ENCODE data around the gene LIN7A.

Gene LIN7A

DNA sequence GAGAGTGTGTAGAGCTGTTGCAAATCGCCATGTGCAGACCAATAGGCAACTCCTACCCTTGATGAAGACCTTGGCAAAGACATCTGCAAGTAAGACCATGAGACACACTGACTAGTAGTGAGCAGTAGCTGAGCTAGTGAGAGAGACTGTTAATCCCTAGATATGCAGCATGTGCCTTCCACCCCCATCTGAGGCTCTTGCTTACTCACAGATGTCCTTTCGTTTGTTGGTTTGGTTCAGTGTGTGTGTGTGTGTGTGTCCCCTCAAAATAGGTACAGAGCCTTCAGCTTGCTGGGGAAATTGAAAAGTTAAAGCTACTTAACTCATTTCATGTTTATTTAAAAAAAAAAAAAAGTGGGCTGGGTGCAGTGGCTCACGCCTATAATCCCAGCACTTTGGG, 183.5 kb downstream of the LIN7A start:
- H3K27me3 ChIP-seq (ENCODE audit: insufficient read depth, low read length), result no peaks in the 10 kb centered on the region
- H2AFZ ChIP-seq (ENCODE audit: low read length), result no peak overlapping the region
- H3K79me2 ChIP-seq (ENCODE audit: insufficient read depth, low read length), result no peaks in the 10 kb centered on the region
- no peaks in the 10 kb centered on the region for H3F3A ChIP-seq (ENCODE audit: insufficient read depth, low read length)
- no peak overlapping the region for H3K4me3 ChIP-seq (ENCODE audit: low read depth, low read length, poor library complexity, severe bottlenecking)
- H3K27ac ChIP-seq (ENCODE audit: low read depth, low read length, poor library complexity, severe bottlenecking), result no peak overlapping the region
- no peaks in the 10 kb centered on the region for H3K9me3 ChIP-seq (ENCODE audit: low read length)
- H4K20me1 ChIP-seq (ENCODE audit: insufficient read depth, low read length), result no peaks in the 10 kb centered on the region
- TF ChIP-seq EZH2 (IDR thresholded peaks at IDR 0.05; ENCODE audit: borderline replicate concordance, low read length), result no peak
- TF ChIP-seq CTCF (IDR thresholded peaks at IDR 0.05; ENCODE audit: low read length), result no peak
- H3K4me1 ChIP-seq (ENCODE audit: insufficient read depth, low read length, severe bottlenecking), result no peaks in the 10 kb centered on the region
- no peak overlapping the region for H3K9ac ChIP-seq (ENCODE audit: low read length)
- no peaks in the 10 kb centered on the region for H3K9me2 ChIP-seq (ENCODE audit: low read depth, low read length)
- no peak overlapping the region for H3K4me2 ChIP-seq (ENCODE audit: low read length)
- H3K36me3 ChIP-seq (ENCODE audit: insufficient read depth, low read length), result no peaks in the 10 kb centered on the region

- Histone ChIP-seq H3K4me2 (ENCODE audit: low read length) (no peak overlapping the region), H3K9me2 (ENCODE audit: low read depth, low read length) (no peaks in the 10 kb centered on the region), H3K36me3 (ENCODE audit: insufficient read depth, low read length) (no peaks in the 10 kb centered on the region), H2AFZ (ENCODE audit: low read length) (no peak overlapping the region), H3K9me3 (ENCODE audit: low read length) (no peaks in the 10 kb centered on the region), H3K4me3 (ENCODE audit: low read depth, low read length, poor library complexity, severe bottlenecking) (no peak overlapping the region), H3K79me2 (ENCODE audit: insufficient read depth, low read length) (no peaks in the 10 kb centered on the region), H3K9ac (ENCODE audit: low read length) (no peak overlapping the region), H3K27me3 (ENCODE audit: insufficient read depth, low read length) (no peaks in the 10 kb centered on the region), H3K4me1 (ENCODE audit: insufficient read depth, low read length, severe bottlenecking) (no peaks in the 10 kb centered on the region), H3K27ac (ENCODE audit: low read depth, low read length, poor library complexity, severe bottlenecking) (no peak overlapping the region), H4K20me1 (ENCODE audit: insufficient read depth, low read length) (no peaks in the 10 kb centered on the region), H3F3A (ENCODE audit: insufficient read depth, low read length) (no peaks in the 10 kb centered on the region)
- no peak for TF ChIP-seq EZH2 (IDR thresholded peaks at IDR 0.05; ENCODE audit: borderline replicate concordance, low read length)
- no peak for TF ChIP-seq CTCF (IDR thresholded peaks at IDR 0.05; ENCODE audit: low read length)
Measured at GRCh38 chr12:80752464-80752863, 185.3 kb downstream of the LIN7A start.

DNA sequence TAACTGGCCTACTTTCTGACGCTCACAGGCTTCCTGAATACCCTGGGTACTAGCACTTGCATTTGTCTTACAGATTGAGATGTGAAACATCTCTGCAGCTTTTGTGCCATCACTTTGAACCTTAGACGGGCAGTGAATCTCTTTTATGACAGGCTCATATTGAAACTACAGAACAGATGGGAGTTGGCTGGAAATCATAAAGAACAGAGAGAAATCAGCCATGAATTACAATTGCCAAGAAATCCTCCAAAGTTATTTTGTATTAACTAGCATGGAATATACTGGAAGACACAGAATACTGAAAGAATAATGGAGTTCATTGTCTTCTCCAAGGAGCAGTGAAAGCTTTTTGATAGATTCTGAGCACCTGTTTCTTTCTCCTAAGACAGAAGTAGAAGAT, 188.3 kb downstream of the LIN7A start:
- Histone ChIP-seq H3K27me3 (ENCODE audit: insufficient read depth, low read length) (no peaks in the 10 kb centered on the region), H3K79me2 (ENCODE audit: insufficient read depth, low read length) (no peaks in the 10 kb centered on the region), H3K4me1 (ENCODE audit: insufficient read depth, low read length, severe bottlenecking) (no peaks in the 10 kb centered on the region), H3K9me3 (ENCODE audit: low read length) (no peaks in the 10 kb centered on the region), H3K4me3 (ENCODE audit: low read depth, low read length, poor library complexity, severe bottlenecking) (no peak overlapping the region), H3F3A (ENCODE audit: insufficient read depth, low read length) (no peaks in the 10 kb centered on the region), H3K9ac (ENCODE audit: low read length) (no peak overlapping the region), H2AFZ (ENCODE audit: low read length) (no peak overlapping the region), H3K27ac (ENCODE audit: low read depth, low read length, poor library complexity, severe bottlenecking) (no peak overlapping the region), H3K9me2 (ENCODE audit: low read depth, low read length) (no peaks in the 10 kb centered on the region), H3K4me2 (ENCODE audit: low read length) (no peak overlapping the region), H3K36me3 (ENCODE audit: insufficient read depth, low read length) (no peaks in the 10 kb centered on the region), H4K20me1 (ENCODE audit: insufficient read depth, low read length) (no peaks in the 10 kb centered on the region)
- TF ChIP-seq CTCF (IDR thresholded peaks at IDR 0.05; ENCODE audit: low read length), result no peak
- TF ChIP-seq EZH2 (IDR thresholded peaks at IDR 0.05; ENCODE audit: borderline replicate concordance, low read length), result no peak

All from OCI-LY1 (cell line).